Lung (tissue), 12 donors: ENCODE measurements around the gene ANKRD11. TPM values are rescaled to one million over a fixed set of nuclear protein-coding genes. Genes with fewer than 3 reads are reported as not detected.

Source experiments
- ATAC-seq: fragments of 200-7000 bp; cut with Tn5 transposase; one replicate; pipeline ENCODE4 v1.9.1; 2020; ENCODE audit warnings: moderate number of reproducible peaks; ENCODE audit not compliant: insufficient read depth, low FRiP score
- DNase-seq, 3 donors: peaks; one replicate each; pipeline ENCODE4 v3.0.0-alpha.2; 2013 to 2017
- H3K27ac ChIP-seq, 2 donors: one replicate each; pipeline ENCODE4 v1.5.1; 2013; ENCODE audit warnings: mild to moderate bottlenecking in 2 of 2, moderate library complexity in 2 of 2, control low read depth in 1 of 2, inconsistent platforms in 1 of 2, low read depth in 1 of 2, low read length in 1 of 2
- H3K27me3 ChIP-seq, 3 donors: one replicate each; pipeline ENCODE4 v1.5.1; 2013; ENCODE audit warnings: low read length in 2 of 3; ENCODE audit not compliant: control insufficient read depth in 3 of 3, insufficient read depth in 3 of 3
- H3K36me3 ChIP-seq, 4 donors: one replicate each; pipeline ENCODE4 v1.5.1; 2013; ENCODE audit warnings: low read length in 4 of 4, mild to moderate bottlenecking in 1 of 4, moderate library complexity in 1 of 4; ENCODE audit not compliant: control insufficient read depth in 4 of 4, insufficient read depth in 4 of 4
- H3K4me1 ChIP-seq, 5 donors: one replicate each; pipeline ENCODE4 v1.5.1; 2013; ENCODE audit warnings: low read length in 5 of 5, mild to moderate bottlenecking in 2 of 5, moderate library complexity in 1 of 5; ENCODE audit not compliant: control insufficient read depth in 5 of 5, insufficient read depth in 5 of 5
- H3K4me3 ChIP-seq: one replicate; pipeline ENCODE4 v1.5.1; 2013; ENCODE audit warnings: mild to moderate bottlenecking, control low read depth, moderate library complexity
- H3K9ac ChIP-seq, 2 donors: one replicate each; pipeline ENCODE4 v1.5.1; 2013; ENCODE audit warnings: low read length in 2 of 2, control low read depth in 1 of 2; ENCODE audit not compliant: insufficient read depth in 1 of 2
- H3K9me3 ChIP-seq, 4 donors: one replicate each; pipeline ENCODE4 v1.5.1; 2013; ENCODE audit warnings: low read length in 3 of 4, mild to moderate bottlenecking in 1 of 4, moderate library complexity in 1 of 4; ENCODE audit not compliant: control insufficient read depth in 4 of 4, insufficient read depth in 3 of 4
- CTCF ChIP-seq: IDR thresholded peaks from 2 replicates; pipeline ENCODE4 v1.5.1; 2012; ENCODE audit warnings: mild to moderate bottlenecking; ENCODE audit errors: control extremely low read depth, extremely low read depth
- WGBS, 2 donors: extraction: QIAGEN DNeasy Blood & Tissue Kit; methylation state at CpG; one replicate each; pipeline ENCODE4 v1.1.7; 2013; 5-methylcytosine and 5-hydroxymethylcytosine counted together
- polyA plus RNA-seq, 2 donors: library from polyadenylated mRNA; stranded (reverse); fragments of 200-250 nt; gene quantifications; one replicate each; pipeline ENCODE4 v1.2.1, GENCODE V29; 2013
- total RNA-seq, 2 donors: library from RNA; depleted of rRNA in 1 of 2; stranded (reverse); fragments of >200 nt in 1 of 2; gene quantifications; one replicate each; pipeline ENCODE4 v1.2.1, GENCODE V29; 2014 to 2021
- donor health status: control.
- donor health status: control.
- donor health status: Bipolar disorder and iron deficiency.
- donor health status: healthy.
- donor health status: DM: yes; HTN: yes; CAD: no.

The ANKRD11 gene
- total and polyA plus RNA-seq, 4 donors = 58.5 to 162 (median 89.5) TPM

GRCh38 chr16:89270666-89271345, 219.6 kb downstream of the ANKRD11 start:
- no peak for DNase-seq
- H3K36me3 ChIP-seq = peaks cover 7 to 58% (median 25%) of the 10 kb centered on the region in 4 donors

GRCh38 chr16:89269805-89270665, 220.3 kb downstream of the ANKRD11 start:
- no peak for DNase-seq
- no peak for TF ChIP-seq CTCF

More at GRCh38 chr16:89270666-89271345, 219.6 kb downstream of the ANKRD11 start:
- Histone ChIP-seq H3K27ac (no peak overlapping the region), H3K4me3 (no peak overlapping the region), H3K9ac (no peak overlapping the region), H3K27me3 (no peaks in the 10 kb centered on the region), H3K9me3 (no peaks in the 10 kb centered on the region), H3K4me1 (no peaks in the 10 kb centered on the region)
- no peak for TF ChIP-seq CTCF
- no peak for ATAC-seq
- WGBS, 2 donors = 96 to 97% methylated on average over 32 of the region's 32 CpGs

GRCh38 chr16:89268987-89269735, 221.2 kb downstream of the ANKRD11 start:
- Histone ChIP-seq H3K9me3 (no peaks in the 10 kb centered on the region), H3K36me3 (peaks cover 6 to 48% (median 23%) of the 10 kb centered on the region in 4 donors), H3K4me1 (no peaks in the 10 kb centered on the region), H3K9ac (no peak overlapping the region), H3K27ac (no peak overlapping the region), H3K27me3 (no peaks in the 10 kb centered on the region), H3K4me3 (no peak overlapping the region)
- WGBS, 2 donors = 88% methylated on average over 14 of the region's 14 CpGs
- ATAC-seq (no peak), DNase-seq (no peak)
- TF ChIP-seq CTCF = no peak

More at GRCh38 chr16:89269805-89270665, 220.3 kb downstream of the ANKRD11 start:
- no peaks in the 10 kb centered on the region for H3K4me1 ChIP-seq
- H3K27me3 ChIP-seq = no peaks in the 10 kb centered on the region
- H3K9ac ChIP-seq = no peak overlapping the region
- ATAC-seq = no peak
- no peak overlapping the region for H3K4me3 ChIP-seq
- 96 to 97% methylated on average over 27 of the region's 27 CpGs for WGBS, 2 donors
- peaks cover 7 to 54% (median 21%) of the 10 kb centered on the region in 4 donors for H3K36me3 ChIP-seq
- no peaks in the 10 kb centered on the region for H3K9me3 ChIP-seq
- H3K27ac ChIP-seq = no peak overlapping the region
